Stimulated activated CD4-positive, alpha-beta T cell treated with anti-CD3 and anti-CD28 coated beads, Interleukin-12 subunit alpha, Interleukin-12 subunit beta, amount 100 ng/mL, for 48 hours (primary cell): ENCODE results near the gene OR14A16.

Experiments
- DNase-seq, 3 donors: peaks; one replicate each; pipeline ENCODE4 v3.0.0-alpha.2; 2020; ENCODE audit warnings: low read depth in 2 of 3, low spot score in 1 of 3

The OR14A16 gene, protein sequence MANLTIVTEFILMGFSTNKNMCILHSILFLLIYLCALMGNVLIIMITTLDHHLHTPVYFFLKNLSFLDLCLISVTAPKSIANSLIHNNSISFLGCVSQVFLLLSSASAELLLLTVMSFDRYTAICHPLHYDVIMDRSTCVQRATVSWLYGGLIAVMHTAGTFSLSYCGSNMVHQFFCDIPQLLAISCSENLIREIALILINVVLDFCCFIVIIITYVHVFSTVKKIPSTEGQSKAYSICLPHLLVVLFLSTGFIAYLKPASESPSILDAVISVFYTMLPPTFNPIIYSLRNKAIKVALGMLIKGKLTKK

DNA sequence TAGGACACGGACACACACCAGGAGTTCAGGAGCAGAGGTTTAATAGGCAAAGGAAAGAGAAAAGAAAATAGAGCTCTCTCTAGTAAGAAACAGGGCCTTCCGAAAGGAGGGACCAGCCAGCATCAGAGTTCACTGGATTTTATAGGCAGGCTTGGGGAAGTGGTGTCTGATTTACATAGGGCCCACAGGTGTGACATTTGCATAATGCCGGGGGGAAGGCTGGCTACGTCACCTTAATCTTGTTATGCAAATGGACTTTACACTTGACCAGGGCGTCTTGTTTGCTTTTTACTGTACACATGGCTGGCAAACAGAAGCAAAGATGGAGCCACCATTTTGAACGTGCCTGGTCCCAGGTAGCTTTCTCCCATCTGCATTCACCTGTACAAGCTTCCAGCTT is at the start of gene OR14A16:
Gene OR14A16, minus strand, starts transcription at position 97 of the 400 bp plus-strand sequence. CDS start 8,390 bp downstream, outside the sequence.
- no peak for DNase-seq

DNA sequence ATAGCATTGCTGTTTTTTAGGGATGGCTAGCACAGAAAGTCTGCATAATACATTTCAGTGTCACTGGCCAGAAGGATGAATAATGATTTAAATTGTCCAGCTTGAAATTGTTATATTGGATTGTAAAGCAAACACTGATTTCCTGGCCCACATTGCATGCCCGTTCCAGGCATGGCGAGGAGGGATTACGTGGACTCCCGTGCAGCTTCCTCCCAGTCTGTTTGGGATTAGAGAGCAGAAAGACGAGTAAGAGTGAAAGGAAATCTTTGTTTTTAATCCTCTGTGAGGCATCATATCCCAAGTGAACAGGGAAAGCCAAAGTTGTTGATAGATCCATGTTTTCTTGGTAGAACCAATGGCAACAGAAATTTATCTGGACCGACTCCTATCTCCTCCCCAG is 41.5 kb upstream of the OR14A16 start:
- DNase-seq, result no peak

DNA sequence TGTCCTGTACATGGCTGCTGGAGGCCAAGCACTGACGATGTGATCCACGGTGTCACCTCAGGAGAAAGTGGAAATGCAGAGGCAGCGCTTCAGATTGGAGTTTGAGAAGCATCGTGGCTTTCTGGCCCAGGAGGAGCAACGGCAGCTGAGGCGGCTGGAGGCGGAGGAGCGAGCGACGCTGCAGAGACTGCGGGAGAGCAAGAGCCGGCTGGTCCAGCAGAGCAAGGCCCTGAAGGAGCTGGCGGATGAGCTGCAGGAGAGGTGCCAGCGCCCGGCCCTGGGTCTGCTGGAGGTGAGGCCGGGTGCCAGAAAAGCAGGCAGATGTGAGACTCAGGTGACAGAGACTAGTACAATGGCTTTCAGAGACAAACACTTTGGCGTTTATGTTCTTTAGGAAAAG is 40.7 kb upstream of the OR14A16 start:
- DNase-seq, result no peak

DNA sequence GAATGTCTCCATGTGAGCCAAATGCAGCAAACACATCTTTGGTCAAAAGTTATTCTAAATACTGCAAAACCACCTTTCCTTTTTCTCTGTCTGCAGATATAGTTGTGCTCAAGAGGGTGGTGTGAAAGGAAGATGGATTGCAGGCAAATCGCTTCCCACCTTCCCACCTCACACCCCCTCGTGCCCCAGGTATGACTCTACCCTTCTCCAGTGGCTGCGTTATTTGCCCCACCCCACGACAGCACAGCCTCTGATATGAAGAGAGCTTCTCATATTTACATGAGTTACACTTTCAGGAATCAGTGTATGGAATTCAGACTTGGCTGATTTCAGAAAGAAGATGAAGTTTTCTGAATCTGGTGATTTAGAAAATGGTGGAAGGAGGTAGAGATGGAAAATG is 38.8 kb upstream of the OR14A16 start:
- no peak for DNase-seq

GRCh38 chr1:247857985-247858619 is 34.2 kb upstream of the OR14A16 start:
- DNase-seq, result no peak

GRCh38 chr1:247857069-247857984 is 33.4 kb upstream of the OR14A16 start, which contains the start of gene TRIM58:
TSS of gene TRIM58 (plus strand) at chr1:247857187. CDS start at chr1:247857247, 60 bp downstream.
- peak in 1 of 3 donors; percentile 15 for DNase-seq

- no peak for DNase-seq
Observed at GRCh38 chr1:247855911-247856310, 32.0 kb upstream of the OR14A16 start.

DNA sequence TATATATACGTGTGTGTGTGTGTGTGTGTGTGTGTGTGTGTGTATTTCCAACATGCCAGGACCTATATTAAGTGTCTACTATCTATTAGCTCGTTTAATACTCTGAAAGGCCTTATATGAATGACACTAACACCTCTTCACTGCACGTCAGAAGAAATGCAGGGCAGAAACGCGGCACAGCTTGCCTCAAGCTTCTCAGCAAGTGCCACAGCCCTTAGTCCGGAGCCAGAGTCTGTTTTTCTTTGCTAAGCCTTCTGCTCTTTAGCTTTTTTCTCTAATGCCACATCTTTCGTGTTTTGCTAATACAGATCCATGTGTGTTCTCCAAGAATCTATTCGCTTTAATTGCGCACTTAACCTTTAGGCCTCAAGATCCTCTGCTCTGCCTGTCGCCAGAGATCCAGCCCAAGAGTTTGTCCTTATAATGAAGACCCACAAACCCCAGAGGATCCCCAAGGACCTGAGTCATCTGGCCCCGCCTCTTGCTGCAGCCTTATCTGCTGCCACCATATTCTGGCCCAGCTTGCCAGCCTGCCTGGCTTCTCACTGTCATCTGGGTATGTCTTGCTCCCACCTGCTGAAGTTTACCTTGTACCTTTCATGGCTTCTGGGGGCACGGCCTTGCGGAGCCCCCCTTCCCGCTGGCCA is 31.1 kb upstream of the OR14A16 start:
- DNase-seq, result no peak

GRCh38 chr1:247849616-247850015 is 25.7 kb upstream of the OR14A16 start:
- no peak for DNase-seq

GRCh38 chr1:247848346-247848745 is 24.4 kb upstream of the OR14A16 start:
- DNase-seq, result no peak

DNA sequence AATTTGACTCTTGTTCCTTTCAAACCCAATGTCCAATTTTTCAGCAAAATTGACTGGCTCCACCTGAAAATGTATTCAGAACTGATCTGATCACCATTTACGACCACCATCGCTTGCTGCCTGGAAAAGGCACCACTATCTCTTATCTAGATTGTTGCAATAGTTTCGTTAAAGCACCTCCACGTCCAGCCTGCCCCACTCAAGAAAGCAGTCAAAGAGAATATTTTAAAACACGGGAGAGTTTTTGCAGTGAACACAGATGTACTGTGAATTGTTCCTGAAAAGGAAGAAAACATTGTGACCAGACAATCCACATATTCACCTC is 21.7 kb upstream of the OR14A16 start:
- no peak for DNase-seq

- DNase-seq, result no peak
Observed at GRCh38 chr1:247845011-247845692, 21.2 kb upstream of the OR14A16 start.

GRCh38 chr1:247843411-247843810 is 19.5 kb upstream of the OR14A16 start:
- DNase-seq, result no peak

DNA sequence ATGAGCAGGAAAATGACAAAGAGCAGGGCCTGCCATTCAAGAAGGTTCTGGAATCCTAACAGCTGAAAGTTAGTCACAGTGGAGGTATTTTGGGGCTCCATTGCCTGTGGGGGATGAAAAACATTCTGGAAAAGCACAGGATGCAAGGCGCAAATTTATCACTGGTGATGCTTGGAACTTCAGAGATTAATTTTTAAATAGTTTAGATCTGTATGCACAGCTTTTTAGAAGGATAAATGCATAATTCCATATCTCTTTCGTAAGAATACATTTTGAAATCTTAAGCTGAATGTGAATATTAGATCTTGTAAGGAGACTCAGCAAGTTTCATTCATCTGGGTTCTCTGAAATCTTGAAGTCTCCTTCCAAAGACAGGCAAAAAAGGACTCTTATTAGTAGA is 17.9 kb upstream of the OR14A16 start, which contains the start of gene OR11L1:
Gene OR11L1, minus strand, starts transcription at position 101 of the 400 bp plus-strand sequence. Its CDS starts 0 bp downstream, at position 101.
- no peak for DNase-seq

- DNase-seq, result no peak
Observed at GRCh38 chr1:247840818-247841217, 16.9 kb upstream of the OR14A16 start.

DNA sequence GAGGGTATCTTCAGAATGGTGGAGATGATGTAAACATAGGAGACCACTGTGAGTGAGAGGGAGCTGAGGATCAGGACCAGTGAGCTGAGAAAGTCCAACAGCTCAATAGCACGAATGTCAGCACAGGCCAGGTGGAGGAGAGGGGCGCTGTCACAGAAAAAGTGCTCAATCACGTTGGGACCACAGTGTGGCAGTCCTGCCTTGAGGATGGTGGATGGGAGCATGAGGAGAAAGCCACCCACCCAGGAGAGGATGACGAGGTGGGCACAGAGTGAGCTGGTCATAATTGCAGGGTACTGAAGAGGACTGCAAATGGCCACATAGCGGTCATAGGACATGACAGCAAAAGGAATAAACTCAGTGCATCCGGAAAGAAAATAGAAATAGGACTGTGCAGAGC is 9.7 kb upstream of the OR14A16 start:
- no peak for DNase-seq

DNA sequence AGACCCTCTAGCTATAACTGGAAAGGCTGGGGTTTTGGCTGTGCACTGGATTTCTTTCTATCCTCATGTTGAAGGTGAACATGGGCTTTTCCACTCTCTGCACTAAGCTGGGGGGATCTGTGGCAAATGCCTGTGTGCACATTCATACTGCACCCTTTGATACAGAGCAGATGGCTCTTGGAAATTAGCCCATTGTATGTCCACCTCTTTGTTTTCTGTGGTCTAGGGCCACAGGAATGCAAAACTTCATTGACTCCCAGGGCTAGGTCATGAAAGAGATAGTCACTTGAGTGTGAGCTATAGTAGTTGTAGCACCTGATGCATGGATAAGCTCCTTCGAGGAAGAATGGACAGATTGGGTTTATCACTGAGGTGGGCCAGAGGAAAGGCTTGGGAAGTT is 5.7 kb upstream of the OR14A16 start:
- DNase-seq, result no peak

GRCh38 chr1:247825362-247825761 is 1.4 kb upstream of the OR14A16 start:
- no peak for DNase-seq

DNA sequence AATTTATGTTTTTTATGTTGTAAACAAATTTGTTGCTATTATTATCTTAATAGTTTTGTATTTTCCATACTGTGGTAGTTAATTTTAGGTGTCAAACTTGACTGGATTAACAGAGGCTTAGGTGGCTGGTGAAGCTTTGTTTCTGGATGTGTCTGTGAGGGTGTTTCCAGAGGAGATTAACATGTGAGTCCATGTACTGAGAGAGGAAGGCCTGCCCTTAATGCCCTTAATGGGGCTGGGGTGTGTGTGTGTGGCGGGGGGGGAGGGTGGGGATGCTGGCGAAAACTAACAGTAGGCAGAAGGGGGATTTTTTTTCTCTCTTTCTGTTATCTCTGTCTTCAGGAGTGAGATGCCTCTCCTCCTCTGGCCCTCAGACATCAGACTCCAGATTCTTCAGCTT is 1.9 kb downstream of the OR14A16 start:
- no peak for DNase-seq

DNA sequence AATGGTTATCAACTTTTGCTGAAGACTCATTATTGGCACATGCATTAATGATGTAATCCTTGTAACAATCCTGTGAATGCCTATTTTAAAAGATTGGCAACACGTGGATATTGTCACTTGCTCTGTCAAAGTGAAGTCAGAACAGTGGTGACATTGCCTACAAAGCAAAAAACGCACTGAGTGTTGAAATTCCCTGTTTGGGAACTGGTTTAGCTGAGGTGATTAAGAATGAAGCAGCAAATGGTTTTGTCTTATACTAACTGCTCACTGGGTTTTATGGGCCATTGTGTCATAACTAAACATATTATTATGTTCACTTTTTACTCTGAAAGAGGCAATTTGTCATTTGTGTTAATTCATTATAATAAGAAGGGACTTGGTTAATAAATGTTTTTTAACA is 11.3 kb downstream of the OR14A16 start:
- DNase-seq, result no peak

DNA sequence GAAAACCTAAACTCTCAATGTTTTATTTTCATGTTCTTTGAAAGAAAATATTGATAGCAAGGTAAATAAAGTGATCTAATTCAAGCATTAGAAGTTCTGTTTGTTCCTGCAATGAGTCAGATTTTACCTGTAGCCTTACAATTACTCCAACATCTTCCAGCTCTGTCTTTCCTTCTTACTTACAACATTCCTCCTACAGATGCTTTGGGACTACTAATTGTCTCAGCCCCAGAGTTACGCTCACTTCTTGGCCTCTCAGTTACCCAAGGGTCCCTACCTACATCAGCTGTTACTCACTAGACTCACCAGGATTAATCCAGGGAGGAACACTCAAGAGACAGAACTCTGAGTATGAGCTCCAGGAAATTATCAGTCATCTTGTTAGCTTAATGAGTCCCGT is 26.4 kb downstream of the OR14A16 start:
- DNase-seq, result no peak
